ENCODE data around the gene ADAP2.
A peak's percentile ranks its signal among the peaks of the same experiment; 100 is the strongest.
"Not testable (repeated sequence)": the region's sequence is repeated elsewhere in the genome, so short reads cannot be mapped to it uniquely, and the experiment has no call there.

ADAP2 gene

GRCh38 chr17:30964876-30965275 lies 43.1 kb downstream of the ADAP2 start:
- no peak for TF ChIP-seq CTCF (IDR thresholded peaks at IDR 0.05; ENCODE audit: extremely low read depth, missing control alignments)
- no peak for DNase-seq (ENCODE audit: low spot score)

- no peak for DNase-seq (ENCODE audit: low spot score)
- no peak for TF ChIP-seq CTCF (IDR thresholded peaks at IDR 0.05; ENCODE audit: extremely low read depth, missing control alignments)
Measured at GRCh38 chr17:30965686-30966085, 43.9 kb downstream of the ADAP2 start.

DNA sequence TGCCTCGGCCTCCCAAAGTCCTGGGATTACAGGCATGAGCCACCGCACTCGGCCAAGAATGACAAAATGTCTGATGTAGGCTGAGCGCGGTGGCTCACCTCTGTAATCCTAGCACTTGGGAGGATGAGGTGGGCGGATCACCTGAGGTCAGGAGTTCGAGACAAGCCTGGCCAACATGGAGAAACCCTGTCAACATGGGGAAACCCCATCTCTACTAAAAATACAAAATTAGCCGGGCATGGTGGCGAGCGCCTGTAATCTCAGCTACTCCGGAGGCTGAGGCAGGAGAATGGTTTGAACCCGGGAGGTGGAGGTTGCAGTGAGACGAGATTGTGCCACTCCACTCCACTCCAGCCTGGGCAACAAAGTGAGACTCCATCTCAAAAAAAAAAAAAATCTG lies 46.2 kb downstream of the ADAP2 start:
- not testable (repeated sequence) for DNase-seq (ENCODE audit: low spot score)

DNA sequence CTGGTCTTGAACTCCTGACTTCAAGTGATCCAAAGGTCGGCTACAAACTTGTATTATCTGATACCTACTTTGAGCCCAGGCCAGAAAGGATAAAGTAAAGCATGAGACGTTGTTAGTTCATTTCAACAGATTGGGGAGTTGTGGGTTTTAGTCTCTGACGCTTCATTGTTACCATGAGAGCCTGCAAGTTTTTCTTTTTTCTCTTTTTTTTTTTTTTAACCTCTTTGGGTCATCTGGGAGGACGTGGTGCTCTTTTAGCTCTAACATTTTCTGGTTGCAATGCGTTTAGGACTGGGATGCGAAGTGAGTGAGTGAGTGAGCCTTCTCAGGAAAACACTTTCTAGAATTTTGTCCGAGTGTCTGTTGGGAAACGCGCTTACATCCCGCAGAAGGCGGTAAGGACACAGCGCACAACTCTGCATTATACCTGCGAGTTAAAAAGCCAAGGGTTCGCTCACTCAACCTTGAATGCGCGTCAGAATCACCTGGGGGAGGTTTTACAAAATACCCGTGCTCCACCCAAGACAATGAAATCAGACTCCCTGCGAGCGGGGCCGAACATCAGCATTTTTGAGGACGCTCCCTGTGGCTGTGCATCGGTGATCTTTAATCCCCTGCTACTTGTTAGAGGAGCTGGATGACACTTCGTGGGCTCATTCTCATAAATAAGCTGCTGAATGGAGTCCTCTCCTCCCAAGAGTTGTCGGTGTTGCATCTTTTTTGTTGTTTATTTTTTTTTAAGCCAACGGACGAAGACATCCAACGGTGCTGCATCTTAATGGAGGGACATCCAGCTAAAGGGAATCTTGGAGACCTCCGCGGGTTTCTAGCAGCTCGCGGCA lies 48.5 kb downstream of the ADAP2 start:
- TF ChIP-seq CTCF (IDR thresholded peaks at IDR 0.05; ENCODE audit: extremely low read depth, missing control alignments) = no peak
- peak; percentile 60 for DNase-seq (ENCODE audit: low spot score)

DNA sequence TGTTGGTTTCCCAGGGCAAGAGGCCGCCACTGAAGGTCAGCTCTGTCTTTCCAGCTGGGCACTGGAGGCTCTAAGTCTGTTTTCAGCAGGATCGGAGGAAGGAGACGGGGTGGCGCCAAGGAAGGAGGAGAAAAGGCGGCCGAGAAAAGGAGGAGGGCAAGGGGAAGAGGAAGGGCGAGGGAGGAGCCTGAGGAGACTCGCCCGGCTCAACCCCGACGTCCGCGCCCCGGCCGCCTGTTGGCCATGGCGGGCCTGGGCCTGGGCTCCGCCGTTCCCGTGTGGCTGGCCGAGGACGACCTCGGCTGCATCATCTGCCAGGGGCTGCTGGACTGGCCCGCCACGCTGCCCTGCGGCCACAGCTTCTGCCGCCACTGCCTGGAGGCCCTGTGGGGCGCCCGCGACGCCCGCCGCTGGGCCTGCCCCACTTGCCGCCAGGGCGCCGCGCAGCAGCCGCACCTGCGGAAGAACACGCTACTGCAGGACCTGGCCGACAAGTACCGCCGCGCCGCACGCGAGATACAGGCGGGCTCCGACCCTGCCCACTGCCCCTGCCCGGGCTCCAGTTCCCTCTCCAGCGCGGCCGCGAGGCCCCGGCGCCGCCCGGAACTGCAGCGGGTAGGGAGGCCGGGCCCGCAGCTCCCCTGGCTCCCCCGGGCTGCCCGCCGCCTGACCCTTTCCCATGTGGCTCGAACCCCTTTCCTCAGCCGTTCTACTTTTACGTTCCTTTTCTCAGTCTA lies 49.3 kb downstream of the ADAP2 start, which contains the start of gene RNF135:
Gene RNF135, plus strand, starts transcription at position 209 of the 737 bp plus-strand sequence. Its CDS starts 35 bp downstream, at position 244.
- DNase-seq (ENCODE audit: low spot score) = peak; percentile 91
- no peak for TF ChIP-seq CTCF (IDR thresholded peaks at IDR 0.05; ENCODE audit: extremely low read depth, missing control alignments)

- no peak for DNase-seq (ENCODE audit: low spot score)
- TF ChIP-seq CTCF (IDR thresholded peaks at IDR 0.05; ENCODE audit: extremely low read depth, missing control alignments) = no peak
Measured at GRCh38 chr17:30975042-30975820, 53.5 kb downstream of the ADAP2 start.

GRCh38 chr17:30979919-30980318 lies 58.2 kb downstream of the ADAP2 start:
- DNase-seq (ENCODE audit: low spot score) = not testable (repeated sequence)
